HG03521 (cell line): Measurements from ENCODE around the gene DDX50.
"Not testable (repeated sequence)": the region's sequence is repeated elsewhere in the genome, so short reads cannot be mapped to it uniquely, and the experiment has no call there.

ENCODE experiments used
- ATAC-seq: cut with Tn5 transposase; IDR thresholded peaks from one replicate; pipeline ENCODE4 v1.9.1; 2021; ENCODE audit warnings: mild to moderate bottlenecking, moderate library complexity; ENCODE audit not compliant: unreplicated experiment

Gene DDX50

GRCh38 chr10:68899186-68899745, 1.8 kb upstream of the DDX50 start:
- ATAC-seq = no peak

DNA sequence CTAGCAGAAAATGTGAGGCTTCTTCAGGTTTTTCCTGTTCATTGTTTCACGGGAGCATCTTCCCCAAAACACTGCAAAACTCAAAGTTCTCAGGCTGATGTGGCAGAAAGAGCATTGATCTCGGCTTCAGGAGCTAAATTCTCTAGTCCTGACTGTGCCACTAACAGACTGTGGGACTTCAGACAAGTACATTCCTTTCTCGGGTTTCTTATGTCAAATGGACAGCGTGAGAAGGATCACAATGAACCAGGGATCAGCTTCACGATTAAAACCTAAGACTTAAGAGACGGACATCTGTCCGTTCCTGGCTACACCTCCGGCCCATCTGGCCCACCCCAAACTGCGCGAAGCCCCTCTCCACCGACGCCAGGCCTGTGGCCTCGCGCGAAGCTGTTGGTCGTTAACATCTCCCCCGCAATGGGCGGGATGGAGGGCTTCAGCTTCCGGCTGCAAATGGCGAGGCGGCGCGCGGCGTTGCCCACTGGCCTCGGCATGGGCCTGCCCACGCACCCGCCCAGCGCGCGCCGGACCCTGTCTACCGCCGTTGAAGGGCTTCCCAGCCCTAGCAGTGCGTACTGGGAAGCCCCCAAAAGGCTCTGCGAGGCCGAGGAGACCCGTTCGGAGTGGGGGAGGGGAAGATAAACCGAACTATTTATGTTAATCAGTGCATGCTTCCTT, 549 bp upstream of the DDX50 start:
- peak; percentile 31 for ATAC-seq

DNA sequence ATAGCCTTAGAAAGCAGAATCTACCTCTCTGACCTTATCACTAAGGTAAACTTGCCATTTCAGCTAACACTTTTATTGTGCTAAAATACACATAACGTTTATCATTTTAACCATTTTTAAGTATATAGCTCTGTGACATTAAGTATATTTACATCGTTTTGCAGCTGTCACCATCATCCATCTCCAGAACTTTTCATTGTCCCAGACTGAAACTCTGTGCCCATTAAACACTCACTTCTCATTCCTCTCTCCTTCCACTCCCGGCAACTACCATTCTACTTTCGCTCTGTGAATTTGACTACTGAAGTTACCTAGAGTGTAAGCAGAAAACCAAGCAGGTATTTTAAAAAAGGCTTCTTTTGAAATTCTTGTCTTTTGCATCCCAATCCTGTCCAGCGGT, 1.3 kb downstream of the DDX50 start:
- no peak for ATAC-seq

- ATAC-seq = no peak
Observed at GRCh38 chr10:68924593-68924992, 23.5 kb downstream of the DDX50 start.

DNA sequence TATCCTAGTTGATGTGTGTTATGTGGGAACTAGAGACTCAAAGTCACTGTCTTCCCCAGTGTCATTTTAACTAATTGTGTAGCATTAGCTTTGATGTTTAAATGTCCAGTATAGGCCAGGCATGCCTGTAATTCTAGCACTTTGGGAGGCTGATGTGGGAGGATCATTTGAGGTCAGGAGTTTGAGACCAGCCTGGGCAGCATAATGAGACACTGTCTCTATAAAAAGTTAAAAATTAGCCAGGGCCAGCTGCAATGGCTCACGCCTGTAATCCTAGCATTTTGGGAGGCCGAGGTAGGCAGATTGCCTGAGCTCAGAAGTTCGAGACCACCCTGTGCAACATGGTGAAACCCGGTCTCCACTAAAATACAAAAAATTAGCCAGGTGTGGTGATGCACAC, 24.4 kb downstream of the DDX50 start:
- ATAC-seq = no peak

- not testable (repeated sequence) for ATAC-seq
Observed at GRCh38 chr10:68929157-68929556, 28.0 kb downstream of the DDX50 start.

GRCh38 chr10:68929888-68930287, 28.8 kb downstream of the DDX50 start:
- ATAC-seq = not testable (repeated sequence)

DNA sequence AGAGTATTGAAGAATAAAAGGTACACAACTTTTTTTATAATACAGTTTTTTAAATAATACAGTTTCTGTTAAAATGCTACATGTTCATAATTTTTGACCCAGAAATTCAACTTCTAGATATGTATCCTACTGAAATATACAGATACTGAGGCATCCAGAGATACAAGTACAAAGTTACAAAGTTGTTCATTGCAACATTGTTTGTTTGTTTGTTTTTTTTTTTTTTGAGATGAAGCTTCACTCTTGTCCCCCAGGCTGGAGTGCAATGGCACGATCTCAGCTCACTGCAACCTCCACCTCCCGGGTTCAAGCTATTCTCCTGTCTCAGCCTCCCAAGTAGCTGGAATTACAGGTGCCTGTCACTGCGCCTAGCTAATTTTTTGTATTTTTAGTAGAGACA, 31.7 kb downstream of the DDX50 start:
- ATAC-seq = not testable (repeated sequence)

DNA sequence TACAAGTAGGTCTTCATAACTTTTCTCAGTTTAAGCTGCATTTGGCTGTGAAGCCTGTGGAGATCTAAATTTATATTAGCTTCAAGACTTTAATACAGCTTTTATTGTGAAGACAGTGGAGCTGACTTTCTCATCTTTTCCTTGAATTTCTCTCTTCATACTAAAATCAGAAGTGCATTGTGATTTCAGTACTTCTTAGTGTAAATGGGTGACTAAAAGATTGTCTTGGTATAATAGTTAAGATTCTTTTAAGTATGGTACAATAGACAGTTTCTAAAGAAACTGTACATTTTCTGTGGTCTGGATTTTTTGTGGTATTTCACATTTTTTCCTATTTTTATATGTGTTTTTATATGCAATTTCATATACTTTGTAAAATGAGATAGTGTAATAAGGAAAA, 33.9 kb downstream of the DDX50 start:
- no peak for ATAC-seq

DNA sequence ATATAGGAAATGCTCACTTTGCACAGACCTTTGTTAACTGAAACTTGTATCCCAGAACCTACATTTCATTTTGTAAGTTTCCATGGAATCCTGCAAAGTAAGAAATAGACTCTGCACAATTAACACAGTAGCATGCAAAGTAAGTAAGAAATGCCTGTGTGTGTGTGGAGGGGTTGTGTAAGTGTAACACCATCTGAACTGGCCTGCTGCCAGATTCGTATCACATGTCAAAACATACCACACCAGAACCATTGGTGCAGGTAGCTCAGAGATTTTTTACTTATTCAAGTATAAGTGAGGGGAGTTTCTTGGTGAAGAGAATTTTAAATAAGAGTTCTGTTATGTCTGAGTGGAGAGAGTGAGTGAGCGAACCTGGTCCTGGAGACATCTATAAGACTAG, 37.0 kb downstream of the DDX50 start:
- no peak for ATAC-seq

GRCh38 chr10:68938884-68939283, 37.8 kb downstream of the DDX50 start:
- no peak for ATAC-seq

- ATAC-seq = not testable (repeated sequence)
Observed at GRCh38 chr10:68940917-68941316, 39.8 kb downstream of the DDX50 start.

- ATAC-seq = no peak
Observed at GRCh38 chr10:68950598-68950997, 49.5 kb downstream of the DDX50 start.

DNA sequence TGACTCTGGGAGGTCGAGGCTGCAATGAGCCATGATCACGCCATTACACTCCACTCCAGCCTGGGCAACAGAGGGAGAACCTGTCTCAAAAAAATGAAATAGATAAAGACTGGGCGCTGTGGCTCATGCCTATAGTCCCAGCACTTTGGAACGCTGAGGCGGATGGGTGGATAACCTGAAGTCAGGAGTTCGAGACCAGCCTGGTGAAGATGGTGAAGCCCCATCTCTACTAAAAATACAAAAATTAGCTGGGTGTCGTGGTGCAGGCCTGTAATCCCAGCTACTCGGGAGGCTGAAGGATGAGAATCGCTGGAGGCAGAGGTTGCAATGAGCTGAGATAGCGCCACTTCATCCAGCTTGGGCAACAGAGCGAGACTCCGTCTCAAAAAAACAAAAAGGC, 53.8 kb downstream of the DDX50 start:
- no peak for ATAC-seq

- no peak for ATAC-seq
Observed at GRCh38 chr10:68955355-68955831, 54.3 kb downstream of the DDX50 start.

DNA sequence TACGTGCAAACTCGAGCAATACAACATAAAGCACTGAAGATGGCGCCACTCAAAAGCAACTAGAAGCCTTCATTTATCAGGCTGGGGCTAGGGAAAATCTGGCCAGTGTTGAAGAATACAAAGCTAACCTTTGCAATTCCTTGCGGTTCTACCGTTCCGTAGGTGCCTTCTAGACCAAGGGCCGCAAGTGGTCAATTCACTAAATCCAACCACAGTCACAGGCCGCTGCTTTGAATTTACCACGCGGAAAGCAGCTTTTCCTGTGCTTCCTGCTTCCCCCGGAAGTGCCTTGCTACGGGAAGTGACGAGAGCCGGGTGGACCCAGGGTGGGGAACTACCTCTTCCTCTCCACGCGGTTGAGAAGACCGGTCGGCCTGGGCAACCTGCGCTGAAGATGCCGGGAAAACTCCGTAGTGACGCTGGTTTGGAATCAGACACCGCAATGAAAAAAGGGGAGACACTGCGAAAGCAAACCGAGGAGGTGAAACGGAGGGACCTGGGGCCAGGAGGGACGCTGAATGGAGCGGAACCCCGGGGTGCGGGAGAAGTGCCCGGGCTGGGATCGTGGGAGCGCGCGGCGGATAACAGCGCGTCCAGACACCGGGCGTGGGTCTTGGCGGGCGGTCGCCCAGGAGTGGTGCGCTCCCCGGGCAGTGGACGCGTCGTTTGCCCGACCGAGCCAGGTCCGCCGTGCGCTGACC, 54.9 kb downstream of the DDX50 start, which contains the start of gene DDX21:
Gene DDX21 (plus strand): TSS at position 339 of the 701 bp plus-strand sequence. CDS start 56 bp downstream, at position 395.
- ATAC-seq = peak; percentile 68

- no peak for ATAC-seq
Observed at GRCh38 chr10:68957284-68957615, 56.1 kb downstream of the DDX50 start.

DNA sequence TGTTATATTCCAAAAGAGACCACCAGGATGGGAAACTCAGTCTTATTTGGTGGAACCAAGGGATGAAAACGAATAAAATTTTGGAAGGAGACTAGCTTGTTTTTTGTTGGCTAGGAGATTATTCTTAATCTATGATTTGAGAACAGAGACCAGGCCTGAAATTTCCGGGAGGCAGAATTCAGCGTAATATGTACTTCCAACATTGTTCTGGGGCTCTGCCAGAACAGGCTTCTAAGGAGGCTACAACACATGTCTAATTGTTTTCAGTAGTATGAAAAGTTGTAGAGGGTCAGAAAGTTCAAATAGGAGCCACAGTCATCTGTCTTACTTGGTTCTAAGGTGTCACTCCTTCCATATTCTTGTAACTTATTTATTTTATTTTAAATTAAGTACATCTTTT, 56.5 kb downstream of the DDX50 start:
- no peak for ATAC-seq

DNA sequence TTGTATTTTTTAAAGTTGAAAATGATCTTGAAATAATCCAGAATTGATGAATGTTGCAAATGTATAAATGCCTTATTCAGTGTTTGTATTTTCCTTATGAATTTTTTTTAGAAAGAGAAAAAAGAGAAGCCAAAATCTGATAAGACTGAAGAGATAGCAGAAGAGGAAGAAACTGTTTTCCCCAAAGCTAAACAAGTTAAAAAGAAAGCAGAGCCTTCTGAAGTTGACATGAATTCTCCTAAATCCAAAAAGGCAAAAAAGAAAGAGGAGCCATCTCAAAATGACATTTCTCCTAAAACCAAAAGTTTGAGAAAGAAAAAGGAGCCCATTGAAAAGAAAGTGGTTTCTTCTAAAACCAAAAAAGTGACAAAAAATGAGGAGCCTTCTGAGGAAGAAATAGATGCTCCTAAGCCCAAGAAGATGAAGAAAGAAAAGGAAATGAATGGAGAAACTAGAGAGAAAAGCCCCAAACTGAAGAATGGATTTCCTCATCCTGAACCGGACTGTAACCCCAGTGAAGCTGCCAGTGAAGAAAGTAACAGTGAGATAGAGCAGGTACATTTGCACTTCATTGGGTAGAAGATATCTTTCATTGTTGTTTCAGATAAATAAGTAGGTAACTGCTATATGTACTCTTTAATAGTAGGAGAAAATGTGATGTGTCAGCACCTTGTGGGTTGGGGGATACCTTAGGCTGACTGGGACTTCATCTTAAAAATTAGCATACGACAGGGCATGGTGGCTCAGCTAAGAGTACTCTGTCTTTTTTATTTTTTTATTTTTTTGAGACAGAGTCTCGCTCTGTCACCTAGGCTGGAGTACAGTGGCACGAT, 58.8 kb downstream of the DDX50 start:
- ATAC-seq = no peak

DNA sequence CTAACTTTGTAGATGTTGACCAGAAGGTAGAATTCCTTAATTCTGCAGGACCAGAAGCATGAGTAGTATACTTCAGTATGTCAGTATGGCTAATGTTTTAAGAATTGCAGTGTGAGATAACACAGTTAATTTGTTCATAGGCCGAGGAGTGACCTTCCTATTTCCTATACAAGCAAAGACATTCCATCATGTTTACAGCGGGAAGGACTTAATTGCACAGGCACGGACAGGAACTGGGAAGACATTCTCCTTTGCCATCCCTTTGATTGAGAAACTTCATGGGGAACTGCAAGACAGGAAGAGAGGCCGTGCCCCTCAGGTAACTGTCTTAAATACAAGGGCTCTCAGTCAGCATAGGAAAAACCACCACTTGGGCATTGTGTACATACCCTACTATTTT, 62.0 kb downstream of the DDX50 start:
- ATAC-seq = no peak

- no peak for ATAC-seq
Observed at GRCh38 chr10:68973975-68974374, 72.9 kb downstream of the DDX50 start.
